ENCODE results near the gene MED23. TPM values are rescaled to one million over a fixed set of nuclear protein-coding genes. Genes with fewer than 3 reads are reported as not detected.

Gene MED23
- total RNA-seq, 2 donors from 2014 or later, result 11.9 to 18.2 TPM

DNA sequence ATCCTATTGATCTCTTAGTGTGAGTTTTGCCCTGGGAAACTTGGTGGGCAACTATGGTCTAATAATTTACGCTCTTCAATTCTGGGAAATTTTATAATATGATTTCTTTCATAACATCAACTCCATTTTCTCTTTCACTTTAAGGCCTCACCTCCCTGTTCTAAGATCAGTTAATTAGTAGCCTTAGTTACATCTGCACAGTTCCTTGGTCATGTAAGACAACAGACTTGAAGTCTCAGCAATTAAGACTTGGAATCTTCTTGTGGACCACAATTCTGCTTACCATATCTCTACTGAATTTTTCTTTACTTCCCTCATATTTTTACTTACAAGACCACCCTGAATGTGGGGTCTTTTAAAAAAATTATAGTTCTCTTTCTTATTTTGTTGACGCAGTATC is 17.8 kb upstream of the MED23 start:
- intact Hi-C loops (cut with DNase I), result no loop called here
- Histone ChIP-seq H3K4me1 (no peaks in the 10 kb centered on the region), H3K27me3 (no peaks in the 10 kb centered on the region), H3K9me3 (no peaks in the 10 kb centered on the region), H3K4me3 (no peak overlapping the region), H3K36me3 (replicated peaks in 1 of 2; ENCODE audit: insufficient read depth in 1 of 2, low read depth in 2 of 2) (no peaks in the 10 kb centered on the region), H3K27ac (no peak overlapping the region)
- DNase-seq, result no peak
- TF ChIP-seq, protein P1, sequence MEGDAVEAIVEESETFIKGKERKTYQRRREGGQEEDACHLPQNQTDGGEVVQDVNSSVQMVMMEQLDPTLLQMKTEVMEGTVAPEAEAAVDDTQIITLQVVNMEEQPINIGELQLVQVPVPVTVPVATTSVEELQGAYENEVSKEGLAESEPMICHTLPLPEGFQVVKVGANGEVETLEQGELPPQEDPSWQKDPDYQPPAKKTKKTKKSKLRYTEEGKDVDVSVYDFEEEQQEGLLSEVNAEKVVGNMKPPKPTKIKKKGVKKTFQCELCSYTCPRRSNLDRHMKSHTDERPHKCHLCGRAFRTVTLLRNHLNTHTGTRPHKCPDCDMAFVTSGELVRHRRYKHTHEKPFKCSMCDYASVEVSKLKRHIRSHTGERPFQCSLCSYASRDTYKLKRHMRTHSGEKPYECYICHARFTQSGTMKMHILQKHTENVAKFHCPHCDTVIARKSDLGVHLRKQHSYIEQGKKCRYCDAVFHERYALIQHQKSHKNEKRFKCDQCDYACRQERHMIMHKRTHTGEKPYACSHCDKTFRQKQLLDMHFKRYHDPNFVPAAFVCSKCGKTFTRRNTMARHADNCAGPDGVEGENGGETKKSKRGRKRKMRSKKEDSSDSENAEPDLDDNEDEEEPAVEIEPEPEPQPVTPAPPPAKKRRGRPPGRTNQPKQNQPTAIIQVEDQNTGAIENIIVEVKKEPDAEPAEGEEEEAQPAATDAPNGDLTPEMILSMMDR (IDR thresholded peaks at IDR 0.05), result no peak
- no peak for TF ChIP-seq POLR2A (IDR thresholded peaks at IDR 0.05)
- no peak for ATAC-seq
- WGBS, 2 donors, result 80 to 96% methylated on average over 2 of the region's 2 CpGs

DNA sequence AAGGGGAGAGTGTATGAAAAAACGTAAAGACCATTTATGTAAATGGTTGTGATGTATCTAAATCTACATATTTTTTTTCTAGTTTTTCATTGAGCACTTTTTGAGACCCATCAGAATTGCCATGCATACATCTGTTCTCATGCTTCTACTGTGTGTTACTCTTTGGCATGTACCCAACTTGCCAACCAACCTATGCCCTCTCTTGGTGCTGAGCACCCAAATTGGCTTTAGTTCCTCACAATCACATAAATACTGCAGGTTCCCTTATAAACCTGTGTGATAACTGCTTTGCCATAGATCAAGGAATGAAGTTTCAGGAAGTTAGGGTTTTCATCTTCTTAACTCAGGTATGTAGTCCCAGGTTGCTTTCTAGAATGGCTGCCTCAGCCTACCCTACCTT is 16.9 kb upstream of the MED23 start:
- H3K9me3 ChIP-seq, result no peaks in the 10 kb centered on the region
- ATAC-seq (no peak), DNase-seq (no peak)
- no peak overlapping the region for H3K27ac ChIP-seq
- TF ChIP-seq, protein P1 (IDR thresholded peaks at IDR 0.05), result no peak
- no peak for TF ChIP-seq POLR2A (IDR thresholded peaks at IDR 0.05)
- H3K4me3 ChIP-seq, result no peak overlapping the region
- intact Hi-C loops (cut with DNase I), result no loop called here
- H3K4me1 ChIP-seq, result no peaks in the 10 kb centered on the region
- no peaks in the 10 kb centered on the region for H3K27me3 ChIP-seq
- no peaks in the 10 kb centered on the region for H3K36me3 ChIP-seq (replicated peaks in 1 of 2; ENCODE audit: insufficient read depth in 1 of 2, low read depth in 2 of 2)
- WGBS, 2 donors, result 59 to 61% methylated on average over 1 of the region's 1 CpG

DNA sequence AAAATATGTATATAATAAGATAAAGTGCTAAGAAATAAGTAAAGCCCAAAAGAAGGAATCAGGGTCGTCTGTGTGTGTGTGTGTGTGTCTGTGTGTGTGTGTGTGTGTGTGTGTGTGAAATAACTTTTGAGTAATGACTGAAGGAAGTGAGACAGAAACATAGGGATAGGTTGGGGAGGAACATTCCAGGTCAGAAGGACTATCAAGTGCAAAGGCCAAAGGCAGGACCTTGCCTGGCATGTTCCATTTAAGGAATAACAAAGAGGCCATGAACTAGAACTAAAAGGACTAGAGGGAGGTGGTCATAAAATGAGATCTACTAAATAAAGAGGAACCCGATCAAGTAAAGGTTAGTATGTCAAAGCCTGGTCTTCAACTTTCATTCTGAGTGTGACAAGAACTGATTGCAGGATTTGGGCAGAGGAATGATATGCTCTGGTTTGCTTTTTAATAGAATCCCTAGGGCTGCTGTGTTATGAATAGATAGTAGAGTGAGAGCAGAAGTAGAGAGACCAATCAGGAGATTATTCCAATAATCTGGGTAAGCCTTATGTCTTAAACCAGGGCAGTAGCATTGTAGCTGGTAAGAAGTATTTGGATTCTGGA is 15.9 kb upstream of the MED23 start:
- Histone ChIP-seq H3K4me3 (no peak overlapping the region), H3K4me1 (no peaks in the 10 kb centered on the region), H3K27me3 (no peaks in the 10 kb centered on the region), H3K27ac (no peak overlapping the region), H3K9me3 (no peaks in the 10 kb centered on the region), H3K36me3 (replicated peaks in 1 of 2; ENCODE audit: insufficient read depth in 1 of 2, low read depth in 2 of 2) (no peaks in the 10 kb centered on the region)
- WGBS, 2 donors, result 55 to 68% methylated on average over 2 of the region's 2 CpGs
- DNase-seq, result no peak
- intact Hi-C loops (cut with DNase I), result no loop called here
- no peak for TF ChIP-seq POLR2A (IDR thresholded peaks at IDR 0.05)
- TF ChIP-seq, protein P1 (IDR thresholded peaks at IDR 0.05), result no peak
- ATAC-seq, result no peak

- H3K27me3 ChIP-seq, result no peaks in the 10 kb centered on the region
- TF ChIP-seq, protein P1 (IDR thresholded peaks at IDR 0.05), result no peak
- no peak for TF ChIP-seq POLR2A (IDR thresholded peaks at IDR 0.05)
- peak in 3 of 4 donors; percentile 22 to 44 (median 31) for DNase-seq
- no peak overlapping the region for H3K4me3 ChIP-seq
- H3K36me3 ChIP-seq (replicated peaks in 1 of 2; ENCODE audit: insufficient read depth in 1 of 2, low read depth in 2 of 2), result no peaks in the 10 kb centered on the region
- no peak overlapping the region for H3K27ac ChIP-seq
- H3K4me1 ChIP-seq, result no peaks in the 10 kb centered on the region
- H3K9me3 ChIP-seq, result no peaks in the 10 kb centered on the region
- intact Hi-C loops (cut with DNase I), result no loop called here
- 33 to 36% methylated on average over 3 of the region's 3 CpGs for WGBS, 2 donors
- peak; percentile 42 for ATAC-seq
Observed at GRCh38 chr6:131642987-131643611, 15.1 kb upstream of the MED23 start.

GRCh38 chr6:131642565-131642964 is 14.5 kb upstream of the MED23 start:
- no peak for DNase-seq
- no peaks in the 10 kb centered on the region for H3K9me3 ChIP-seq
- H3K27me3 ChIP-seq, result no peaks in the 10 kb centered on the region
- no peak overlapping the region for H3K27ac ChIP-seq
- no peaks in the 10 kb centered on the region for H3K4me1 ChIP-seq
- H3K4me3 ChIP-seq, result no peak overlapping the region
- no peaks in the 10 kb centered on the region for H3K36me3 ChIP-seq (replicated peaks in 1 of 2; ENCODE audit: insufficient read depth in 1 of 2, low read depth in 2 of 2)
- intact Hi-C loops (cut with DNase I), result no loop called here
- WGBS, 2 donors, result 69 to 71% methylated on average over 6 of the region's 6 CpGs
- TF ChIP-seq POLR2A (IDR thresholded peaks at IDR 0.05), result no peak
- TF ChIP-seq, protein P1 (IDR thresholded peaks at IDR 0.05), result no peak
- no peak for ATAC-seq
